COLO668 (cell line): ENCODE measurements around the gene TECR.
"Not testable (repeated sequence)": the region's sequence is repeated elsewhere in the genome, so short reads cannot be mapped to it uniquely, and the experiment has no call there.

Source experiments
- DNase-seq: peaks from one replicate; lab custom pipeline; 2025; ENCODE audit not compliant: unreplicated experiment; lab: John Stamatoyannopoulos, UW

Gene TECR

GRCh38 chr19:14533450-14533849, 4.1 kb downstream of the TECR start:
- no peak for DNase-seq

GRCh38 chr19:14536926-14537692, 7.7 kb downstream of the TECR start:
- no peak for DNase-seq

- DNase-seq, result no peak
These were observed 11.5 kb downstream of the TECR start for GRCh38 chr19:14540741-14541525.

GRCh38 chr19:14541979-14542378, 12.6 kb downstream of the TECR start:
- not testable (repeated sequence) for DNase-seq

GRCh38 chr19:14542711-14543328, 13.4 kb downstream of the TECR start:
- DNase-seq, result no peak

GRCh38 chr19:14544047-14544446, 14.7 kb downstream of the TECR start:
- DNase-seq, result no peak

GRCh38 chr19:14544977-14545715, 15.8 kb downstream of the TECR start:
- DNase-seq, result peak; percentile 76

GRCh38 chr19:14545716-14546082, 16.3 kb downstream of the TECR start:
- no peak for DNase-seq

GRCh38 chr19:14550201-14550754, 20.9 kb downstream of the TECR start:
- no peak for DNase-seq

GRCh38 chr19:14551134-14552005, 22.0 kb downstream of the TECR start:
- DNase-seq, result not testable (repeated sequence)

- DNase-seq, result not testable (repeated sequence)
These were observed 22.6 kb downstream of the TECR start for GRCh38 chr19:14552006-14552360.

- DNase-seq, result no peak
These were observed 23.9 kb downstream of the TECR start for GRCh38 chr19:14553042-14553938.

GRCh38 chr19:14553939-14554243, 24.5 kb downstream of the TECR start:
- no peak for DNase-seq

GRCh38 chr19:14554382-14554812, 25.0 kb downstream of the TECR start:
- DNase-seq, result peak; percentile 43

- DNase-seq, result no peak
These were observed 26.7 kb downstream of the TECR start for GRCh38 chr19:14555918-14556661.

- peak; percentile 67 for DNase-seq
These were observed 27.3 kb downstream of the TECR start for GRCh38 chr19:14556662-14557188.

- no peak for DNase-seq
These were observed 29.1 kb downstream of the TECR start for GRCh38 chr19:14558370-14559066.
